NCI-H2196 (cell line): ENCODE measurements around the gene VTA1.

Experiments
- DNase-seq: peaks from one replicate; lab custom pipeline; 2025; ENCODE audit not compliant: unreplicated experiment; lab: John Stamatoyannopoulos, UW

VTA1 gene

GRCh38 chr6:142260748-142261147, 113.7 kb downstream of the VTA1 start:
- no peak for DNase-seq

GRCh38 chr6:142262231-142262630, 115.2 kb downstream of the VTA1 start:
- no peak for DNase-seq

GRCh38 chr6:142265476-142265875, 118.4 kb downstream of the VTA1 start:
- no peak for DNase-seq

- no peak for DNase-seq
Observed at GRCh38 chr6:142266060-142266459, 119.0 kb downstream of the VTA1 start.

- no peak for DNase-seq
Observed at GRCh38 chr6:142271476-142271875, 124.4 kb downstream of the VTA1 start.
